ENCODE data around the gene DAB2IP. TPM values are rescaled to one million over a fixed set of nuclear protein-coding genes. Genes with fewer than 3 reads are reported as not detected.

DAB2IP gene
- total and polyA plus RNA-seq, 2 donors (not counting 1 experiment from before 2014, with no cell fraction given) = 14.6 to 16.5 TPM

DNA sequence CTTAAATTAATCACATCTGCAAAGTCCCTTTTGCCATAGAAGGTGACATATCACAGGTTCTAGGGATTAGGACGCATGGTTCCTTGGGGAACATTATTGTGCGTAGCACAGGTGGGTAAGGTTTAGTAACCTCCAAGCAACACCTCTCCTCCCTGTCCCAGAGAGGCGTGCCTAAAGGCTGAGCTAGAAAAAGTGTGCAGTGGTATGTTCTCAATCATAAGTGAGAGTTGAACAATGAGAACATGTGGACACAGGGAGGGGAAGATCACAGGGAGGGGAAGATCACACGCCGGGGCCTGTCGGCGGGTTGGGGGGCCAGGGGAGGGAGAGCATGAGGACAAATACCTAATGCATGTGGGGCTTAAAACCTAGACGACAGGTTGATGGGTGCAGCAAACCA, 14.9 kb downstream of the DAB2IP start:
- H2AFZ ChIP-seq (ENCODE audit: low read length) = no peak overlapping the region
- no peak overlapping the region for H3K4me3 ChIP-seq (replicated peaks in 1 of 4; ENCODE audit: control extremely low read depth in 1 of 4, insufficient read depth in 1 of 4, low read depth in 3 of 4, low read length in 4 of 4)
- H3K79me2 ChIP-seq (ENCODE audit: control insufficient read depth, insufficient read depth, low read length) = no peaks in the 10 kb centered on the region
- no peaks in the 10 kb centered on the region for H3K36me3 ChIP-seq (ENCODE audit: control insufficient read depth, insufficient read depth, low read length)
- H3K4me1 ChIP-seq (ENCODE audit: control insufficient read depth, extremely low read depth, insufficient read depth, low read length) = no peaks in the 10 kb centered on the region
- H3K27me3 ChIP-seq (ENCODE audit: control insufficient read depth, insufficient read depth, low read length) = peaks cover 2% of the 10 kb centered on the region
- no peaks in the 10 kb centered on the region for H3K9me3 ChIP-seq (ENCODE audit: control insufficient read depth, insufficient read depth, low read depth, low read length)
- H3K27ac ChIP-seq (ENCODE audit: insufficient read depth, low read length) = no peak overlapping the region
- no peak for DNase-seq (ENCODE audit: low read depth in 2 of 2)
- TF ChIP-seq, protein P1, sequence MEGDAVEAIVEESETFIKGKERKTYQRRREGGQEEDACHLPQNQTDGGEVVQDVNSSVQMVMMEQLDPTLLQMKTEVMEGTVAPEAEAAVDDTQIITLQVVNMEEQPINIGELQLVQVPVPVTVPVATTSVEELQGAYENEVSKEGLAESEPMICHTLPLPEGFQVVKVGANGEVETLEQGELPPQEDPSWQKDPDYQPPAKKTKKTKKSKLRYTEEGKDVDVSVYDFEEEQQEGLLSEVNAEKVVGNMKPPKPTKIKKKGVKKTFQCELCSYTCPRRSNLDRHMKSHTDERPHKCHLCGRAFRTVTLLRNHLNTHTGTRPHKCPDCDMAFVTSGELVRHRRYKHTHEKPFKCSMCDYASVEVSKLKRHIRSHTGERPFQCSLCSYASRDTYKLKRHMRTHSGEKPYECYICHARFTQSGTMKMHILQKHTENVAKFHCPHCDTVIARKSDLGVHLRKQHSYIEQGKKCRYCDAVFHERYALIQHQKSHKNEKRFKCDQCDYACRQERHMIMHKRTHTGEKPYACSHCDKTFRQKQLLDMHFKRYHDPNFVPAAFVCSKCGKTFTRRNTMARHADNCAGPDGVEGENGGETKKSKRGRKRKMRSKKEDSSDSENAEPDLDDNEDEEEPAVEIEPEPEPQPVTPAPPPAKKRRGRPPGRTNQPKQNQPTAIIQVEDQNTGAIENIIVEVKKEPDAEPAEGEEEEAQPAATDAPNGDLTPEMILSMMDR (conservative IDR thresholded peaks at IDR 0.05 in 1 of 2, IDR thresholded peaks at IDR 0.05 in 1 of 2; ENCODE audit: low read depth in 1 of 2, low read length in 2 of 2) = no peak
- TF ChIP-seq EZH2 (IDR thresholded peaks at IDR 0.05; ENCODE audit: low read length, missing control alignments) = no peak
- H4K20me1 ChIP-seq (ENCODE audit: control insufficient read depth, extremely low read depth, insufficient read depth, low read length) = no peaks in the 10 kb centered on the region
- no peak overlapping the region for H3K4me2 ChIP-seq (ENCODE audit: extremely low read depth, insufficient read depth, low read length)
- H3K9ac ChIP-seq (ENCODE audit: insufficient read depth, low read length) = no peak overlapping the region

DNA sequence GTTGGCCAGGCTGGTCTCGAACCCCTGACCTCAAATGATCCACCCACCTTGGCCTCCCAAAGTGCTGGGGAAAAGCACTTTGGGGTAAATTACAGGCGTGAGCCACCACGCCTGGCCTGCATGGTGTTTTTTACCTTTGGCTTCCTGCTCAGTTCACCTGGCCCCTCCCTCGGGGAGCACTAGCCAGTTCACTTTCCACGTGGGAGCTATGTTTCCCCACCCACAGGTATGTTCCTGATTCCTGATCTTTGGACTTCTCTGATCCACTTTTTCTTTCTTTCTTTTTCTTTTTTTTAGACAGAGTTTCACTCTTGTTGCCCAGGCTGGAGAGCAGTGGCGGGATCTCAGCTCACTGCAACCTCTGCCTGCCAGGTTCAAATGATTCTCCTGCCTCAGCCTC, 15.8 kb downstream of the DAB2IP start:
- Histone ChIP-seq H3K9me3 (ENCODE audit: control insufficient read depth, insufficient read depth, low read depth, low read length) (no peaks in the 10 kb centered on the region), H3K9ac (ENCODE audit: insufficient read depth, low read length) (no peak overlapping the region), H3K79me2 (ENCODE audit: control insufficient read depth, insufficient read depth, low read length) (no peaks in the 10 kb centered on the region), H3K4me2 (ENCODE audit: extremely low read depth, insufficient read depth, low read length) (no peak overlapping the region), H3K36me3 (ENCODE audit: control insufficient read depth, insufficient read depth, low read length) (no peaks in the 10 kb centered on the region), H2AFZ (ENCODE audit: low read length) (no peak overlapping the region), H4K20me1 (ENCODE audit: control insufficient read depth, extremely low read depth, insufficient read depth, low read length) (no peaks in the 10 kb centered on the region), H3K4me3 (replicated peaks in 1 of 4; ENCODE audit: control extremely low read depth in 1 of 4, insufficient read depth in 1 of 4, low read depth in 3 of 4, low read length in 4 of 4) (no peak overlapping the region), H3K27ac (ENCODE audit: insufficient read depth, low read length) (no peak overlapping the region), H3K27me3 (ENCODE audit: control insufficient read depth, insufficient read depth, low read length) (peaks cover 2% of the 10 kb centered on the region), H3K4me1 (ENCODE audit: control insufficient read depth, extremely low read depth, insufficient read depth, low read length) (no peaks in the 10 kb centered on the region)
- TF ChIP-seq EZH2 (IDR thresholded peaks at IDR 0.05; ENCODE audit: low read length, missing control alignments) = no peak
- TF ChIP-seq, protein P1 (conservative IDR thresholded peaks at IDR 0.05 in 1 of 2, IDR thresholded peaks at IDR 0.05 in 1 of 2; ENCODE audit: low read depth in 1 of 2, low read length in 2 of 2) = no peak
- no peak for DNase-seq (ENCODE audit: low read depth in 2 of 2)

DNA sequence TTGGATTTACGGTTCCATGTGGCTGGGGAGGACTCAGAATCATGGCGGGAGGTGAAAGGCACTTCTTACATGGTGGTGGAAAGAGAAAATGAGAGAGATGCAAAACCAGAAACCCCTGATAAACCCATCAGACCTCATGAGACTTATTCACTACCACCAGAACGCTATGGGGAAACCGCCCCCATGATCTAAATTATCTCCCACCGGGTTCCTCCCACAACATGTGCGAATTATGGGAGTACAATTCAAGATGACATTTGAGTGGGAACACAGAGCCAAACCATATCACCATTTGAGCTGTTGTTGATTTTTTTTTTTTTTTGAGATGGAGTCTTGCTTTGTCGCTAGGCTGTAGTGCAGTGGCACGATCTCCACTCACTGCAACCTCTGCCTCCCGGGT, 16.5 kb downstream of the DAB2IP start:
- H2AFZ ChIP-seq (ENCODE audit: low read length) = no peak overlapping the region
- TF ChIP-seq, protein P1 (conservative IDR thresholded peaks at IDR 0.05 in 1 of 2, IDR thresholded peaks at IDR 0.05 in 1 of 2; ENCODE audit: low read depth in 1 of 2, low read length in 2 of 2) = no peak
- no peak for TF ChIP-seq EZH2 (IDR thresholded peaks at IDR 0.05; ENCODE audit: low read length, missing control alignments)
- no peak overlapping the region for H3K4me2 ChIP-seq (ENCODE audit: extremely low read depth, insufficient read depth, low read length)
- H3K36me3 ChIP-seq (ENCODE audit: control insufficient read depth, insufficient read depth, low read length) = no peaks in the 10 kb centered on the region
- DNase-seq (ENCODE audit: low read depth in 2 of 2) = no peak
- H3K27me3 ChIP-seq (ENCODE audit: control insufficient read depth, insufficient read depth, low read length) = peaks cover 2% of the 10 kb centered on the region
- H3K9ac ChIP-seq (ENCODE audit: insufficient read depth, low read length) = no peak overlapping the region
- no peaks in the 10 kb centered on the region for H4K20me1 ChIP-seq (ENCODE audit: control insufficient read depth, extremely low read depth, insufficient read depth, low read length)
- no peaks in the 10 kb centered on the region for H3K4me1 ChIP-seq (ENCODE audit: control insufficient read depth, extremely low read depth, insufficient read depth, low read length)
- no peaks in the 10 kb centered on the region for H3K9me3 ChIP-seq (ENCODE audit: control insufficient read depth, insufficient read depth, low read depth, low read length)
- no peak overlapping the region for H3K27ac ChIP-seq (ENCODE audit: insufficient read depth, low read length)
- no peaks in the 10 kb centered on the region for H3K79me2 ChIP-seq (ENCODE audit: control insufficient read depth, insufficient read depth, low read length)
- no peak overlapping the region for H3K4me3 ChIP-seq (replicated peaks in 1 of 4; ENCODE audit: control extremely low read depth in 1 of 4, insufficient read depth in 1 of 4, low read depth in 3 of 4, low read length in 4 of 4)
